HuH-7 (cell line): ENCODE measurements around the gene NEDD4L.
"Not testable (repeated sequence)": the region's sequence is repeated elsewhere in the genome, so short reads cannot be mapped to it uniquely, and the experiment has no call there.

Source experiments
- DNase-seq: peaks from one replicate; pipeline ENCODE4 v3.0.0; 2011; ENCODE audit warnings: low spot score

NEDD4L gene

DNA sequence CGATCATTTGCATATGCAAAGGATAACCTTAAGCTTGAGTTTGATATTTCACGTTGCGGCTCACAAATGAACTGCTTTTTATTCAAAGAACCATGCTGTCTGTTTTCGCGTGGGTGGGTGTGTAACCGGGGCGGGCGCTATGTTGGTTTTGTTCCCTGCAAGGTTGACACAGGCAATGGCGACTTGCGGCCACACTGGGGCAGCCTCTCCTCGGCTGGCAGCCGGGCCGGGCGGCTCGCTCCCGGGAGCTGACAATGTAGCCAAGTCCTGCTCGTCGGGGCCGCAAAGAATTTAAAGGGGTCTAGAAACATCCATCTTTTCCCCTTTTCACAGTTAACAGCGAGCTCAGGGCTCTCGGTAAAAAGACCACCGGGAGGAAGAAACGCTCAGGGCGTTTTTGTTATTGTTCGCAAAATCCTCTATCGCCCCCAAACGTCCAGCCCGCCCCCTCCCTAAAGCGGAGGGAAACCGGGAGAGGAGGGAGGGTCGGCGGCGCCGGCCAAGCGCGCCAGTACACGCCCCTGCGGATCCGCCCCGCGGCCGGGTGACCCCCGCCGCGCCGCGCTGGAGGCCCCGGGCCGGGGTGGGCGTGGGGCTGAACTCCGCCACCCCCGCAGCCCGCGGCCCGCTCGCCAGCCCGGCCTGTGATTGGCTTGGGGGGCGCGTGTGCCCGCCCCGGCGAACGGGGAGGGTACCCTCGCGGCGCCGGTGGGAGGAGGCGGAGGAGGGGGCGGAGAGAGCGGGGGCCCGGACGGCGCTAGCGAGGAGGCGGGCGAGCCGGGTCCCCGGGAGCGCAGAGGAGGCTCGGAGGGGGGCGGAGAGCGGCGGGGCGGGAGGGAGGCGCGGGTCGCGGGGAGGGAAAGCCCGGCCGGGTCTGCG is at the start of gene NEDD4L:
NEDD4L (plus strand) TSS at position 736 of the 879 bp plus-strand sequence. CDS start 435 bp downstream, outside the sequence.
- DNase-seq: peak; percentile 55

DNA sequence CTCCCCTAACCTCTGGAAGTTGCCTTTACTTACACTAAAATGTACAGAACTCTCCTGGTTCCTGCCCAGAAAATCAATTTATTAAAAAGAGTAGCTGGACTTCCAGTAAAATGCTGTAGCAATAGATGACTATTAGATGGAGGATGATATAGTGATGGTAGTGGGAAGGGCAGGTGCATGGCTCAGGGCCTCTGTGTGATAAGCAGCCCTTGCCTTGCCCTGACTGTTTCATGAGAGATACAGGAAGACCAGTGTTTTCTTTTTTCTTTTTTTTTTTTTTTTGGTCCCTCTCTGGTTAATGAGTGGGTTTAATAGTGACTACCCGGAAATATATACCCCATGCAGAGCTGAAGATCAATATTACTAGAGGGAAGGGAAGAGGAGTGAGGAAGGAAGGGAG is 48.7 kb upstream of the NEDD4L start:
- DNase-seq: no peak

GRCh38 chr18:57996894-57997293 is 47.1 kb upstream of the NEDD4L start:
- DNase-seq: not testable (repeated sequence)

DNA sequence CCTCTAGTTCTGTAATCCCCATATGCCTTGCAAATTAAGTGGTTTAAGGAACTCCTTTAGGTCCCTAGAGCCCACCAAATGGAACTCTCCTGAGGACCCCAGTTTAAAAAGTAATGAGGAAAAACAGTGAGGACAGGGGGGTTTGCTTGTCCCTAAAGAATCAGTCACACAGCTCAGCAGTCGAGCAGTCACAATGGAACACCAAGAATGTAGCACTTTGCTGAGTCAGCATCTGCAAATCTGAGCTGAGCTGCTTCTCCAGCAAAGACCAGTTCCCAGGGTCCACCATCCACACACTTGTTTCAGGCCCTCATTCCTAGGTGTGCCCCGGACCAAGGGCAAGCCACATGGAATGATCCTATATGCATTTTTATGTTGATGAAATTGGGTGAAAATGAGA is 46.2 kb upstream of the NEDD4L start:
- no peak for DNase-seq

DNA sequence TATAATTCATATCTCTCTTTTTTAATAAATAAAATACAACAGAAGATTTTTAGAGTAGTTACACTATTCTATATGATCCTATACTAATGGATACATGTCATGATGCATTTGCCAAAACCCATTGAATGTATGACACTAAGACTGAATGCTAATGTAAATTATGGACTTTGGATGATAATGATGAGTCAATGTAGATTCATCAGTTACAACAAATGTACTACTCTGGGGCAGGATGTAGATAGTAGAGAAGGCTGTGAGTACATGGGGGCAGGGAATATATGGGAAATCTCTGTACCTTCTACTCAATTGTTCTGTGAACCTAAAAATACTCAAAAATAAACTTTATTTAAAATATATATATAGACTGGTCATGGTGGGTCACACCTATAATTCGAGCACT is 45.6 kb upstream of the NEDD4L start:
- no peak for DNase-seq

- no peak for DNase-seq
Measured at GRCh38 chr18:58004317-58004716, 39.7 kb upstream of the NEDD4L start.

DNA sequence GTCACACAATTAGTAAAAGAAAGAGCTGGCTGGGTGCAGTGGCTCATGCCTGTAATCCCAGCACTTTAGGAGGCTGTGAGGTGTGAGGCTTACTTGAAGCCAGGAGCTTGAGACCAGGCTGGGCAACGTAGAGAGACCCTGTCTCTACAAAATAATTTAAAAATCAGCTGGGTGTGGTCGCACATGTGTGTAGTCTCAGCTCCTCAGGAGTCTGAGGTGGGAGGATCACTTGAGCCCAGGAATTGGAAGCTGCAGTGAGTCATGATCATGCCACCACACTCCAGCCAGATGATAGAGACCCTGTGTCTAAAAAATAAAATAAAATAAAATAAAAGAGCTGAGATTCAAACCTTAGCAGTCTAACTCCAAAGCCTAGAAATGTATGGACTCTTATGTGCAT is 39.0 kb upstream of the NEDD4L start:
- DNase-seq: no peak

- DNase-seq: no peak
Measured at GRCh38 chr18:58005885-58006523, 38.0 kb upstream of the NEDD4L start.

DNA sequence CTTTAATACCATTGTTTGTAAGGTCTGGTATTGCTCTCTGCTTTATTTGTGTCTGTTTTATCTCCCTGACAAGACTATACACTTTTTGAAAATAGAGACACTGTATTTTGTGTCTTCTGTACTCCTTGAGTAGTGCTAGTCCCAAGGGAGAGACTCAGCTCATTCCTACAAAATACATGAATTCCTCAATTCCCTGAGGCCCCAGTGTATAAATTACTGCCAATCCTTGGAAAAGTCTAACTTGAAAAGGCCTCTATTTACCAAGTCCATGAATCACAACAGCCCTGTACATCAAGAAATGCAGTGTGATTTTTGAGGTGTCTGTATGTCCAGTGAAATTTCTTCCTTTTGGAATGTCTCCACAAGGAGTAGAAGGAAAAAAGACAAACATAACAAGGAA is 34.9 kb upstream of the NEDD4L start:
- DNase-seq: no peak

DNA sequence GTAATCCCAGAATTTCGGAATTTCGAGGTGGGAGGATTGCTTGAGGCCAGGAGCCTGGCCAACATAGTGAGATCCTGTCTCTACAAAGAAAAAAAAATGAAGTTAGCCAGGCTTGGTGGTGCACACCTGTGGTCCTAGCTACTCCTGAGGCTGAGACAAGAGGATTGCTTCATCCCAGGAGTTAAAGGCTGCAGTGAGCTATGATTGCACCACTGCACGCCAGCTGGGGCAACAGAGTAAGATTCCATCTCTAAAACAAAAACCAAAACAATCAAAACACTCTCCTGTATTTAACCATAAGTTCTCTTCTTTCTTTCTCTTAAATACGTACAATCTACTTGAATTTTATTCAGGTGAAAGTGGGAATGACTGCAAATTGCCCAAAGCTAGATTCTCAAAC is 33.8 kb upstream of the NEDD4L start:
- no peak for DNase-seq

DNA sequence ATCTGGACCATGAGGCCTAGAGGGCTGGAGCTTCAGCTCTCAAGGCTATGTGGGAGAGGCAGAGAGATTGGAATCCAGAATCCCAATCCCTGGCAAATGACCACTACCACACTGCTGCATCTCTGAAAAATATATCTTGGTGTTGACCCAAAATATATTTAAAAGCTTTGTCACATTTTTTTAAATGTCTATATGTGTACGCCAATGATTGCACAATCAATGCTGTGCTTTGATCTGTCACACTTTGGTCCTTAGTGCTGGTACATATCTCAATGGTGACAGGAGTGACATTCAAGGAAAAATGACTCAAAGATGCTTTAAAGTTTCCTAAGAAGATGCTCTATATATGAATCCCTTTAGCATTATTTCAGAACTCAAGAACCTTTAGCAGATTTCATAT is 31.7 kb upstream of the NEDD4L start:
- DNase-seq: no peak

- DNase-seq: peak; percentile 20
Measured at GRCh38 chr18:58013241-58014211, 30.5 kb upstream of the NEDD4L start.

DNA sequence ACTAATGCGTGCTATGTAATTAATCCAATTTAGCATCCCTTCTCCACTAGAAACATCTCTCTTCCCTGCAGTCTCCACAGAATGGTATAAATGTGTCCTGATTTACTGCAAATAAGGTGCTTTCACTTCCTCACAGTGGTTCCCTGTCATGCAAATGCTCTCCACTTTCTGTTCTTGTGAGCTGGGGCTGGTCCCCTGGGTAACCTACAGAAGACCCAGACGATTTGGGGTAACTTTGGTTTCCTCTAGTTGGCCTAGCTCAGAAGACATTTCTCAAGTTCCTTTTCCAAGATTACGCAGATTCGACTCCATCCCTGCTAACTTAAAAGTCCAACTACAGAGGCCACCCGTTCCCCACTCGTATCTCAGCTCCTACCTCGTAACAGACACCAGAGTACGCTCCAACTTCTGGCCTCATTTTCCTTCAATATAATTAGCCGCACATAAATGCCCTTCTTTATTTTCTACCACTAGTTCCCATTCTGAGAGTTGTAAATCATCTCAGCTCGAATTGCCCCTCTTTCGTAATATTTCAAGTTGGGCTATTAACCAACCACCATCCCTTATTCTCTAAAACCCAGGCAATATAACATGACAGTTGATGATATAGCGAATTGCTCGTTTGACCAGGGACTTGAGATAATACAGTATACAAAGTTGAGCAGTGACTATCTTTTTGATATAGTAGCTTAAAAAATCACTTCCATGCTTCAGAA is 28.8 kb upstream of the NEDD4L start:
- DNase-seq: no peak

GRCh38 chr18:58017267-58017666 is 26.8 kb upstream of the NEDD4L start:
- no peak for DNase-seq

GRCh38 chr18:58020567-58021107 is 23.4 kb upstream of the NEDD4L start:
- DNase-seq: no peak

DNA sequence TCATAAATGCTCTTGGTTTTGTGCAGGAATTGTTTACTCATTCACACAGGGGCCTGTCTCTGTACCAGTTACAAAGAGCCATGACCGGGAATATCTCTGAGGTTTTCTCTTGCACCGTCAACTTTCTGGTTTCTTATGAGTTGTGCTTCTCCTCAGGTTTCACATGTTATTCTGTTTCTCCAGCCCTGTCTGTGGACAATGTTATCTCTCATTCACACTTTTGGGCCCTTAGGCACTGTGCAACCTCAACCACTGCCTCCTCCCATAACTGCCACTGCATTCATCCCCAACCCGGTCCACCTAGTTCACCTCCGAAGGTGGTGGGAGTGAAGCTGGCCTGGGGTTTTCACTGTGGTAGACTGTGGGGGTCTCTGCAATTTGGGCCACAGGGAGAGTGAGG is 22.5 kb upstream of the NEDD4L start:
- DNase-seq: no peak

- no peak for DNase-seq
Measured at GRCh38 chr18:58023108-58023507, 20.9 kb upstream of the NEDD4L start.

DNA sequence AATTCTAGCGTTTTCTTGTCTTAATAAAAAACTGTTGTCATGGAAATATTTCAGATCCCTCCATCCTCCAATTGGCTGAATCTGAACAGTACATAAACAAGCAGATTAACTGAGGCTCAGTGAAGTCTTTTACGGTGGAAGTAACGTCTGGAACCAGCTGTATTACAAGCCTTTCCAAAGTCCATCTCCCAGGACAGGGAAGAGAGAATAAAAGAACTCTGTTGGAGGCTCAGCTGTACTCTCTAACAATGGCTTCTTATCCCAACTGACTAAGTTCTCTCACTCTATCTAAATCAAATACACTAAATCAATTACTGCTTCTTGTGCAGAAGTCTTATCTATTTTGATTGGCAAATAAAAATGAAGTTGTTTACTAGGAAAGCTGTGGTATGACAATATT is 19.9 kb upstream of the NEDD4L start:
- DNase-seq: no peak

- DNase-seq: no peak
Measured at GRCh38 chr18:58025205-58025604, 18.8 kb upstream of the NEDD4L start.

- no peak for DNase-seq
Measured at GRCh38 chr18:58025733-58026132, 18.3 kb upstream of the NEDD4L start.

GRCh38 chr18:58026395-58026794 is 17.6 kb upstream of the NEDD4L start:
- DNase-seq: no peak
